A549 (cell line): Measurements from ENCODE around the gene GNAT3.

ENCODE experiments used
- CTCF ChIP-seq: fragments of >200 bp; sonication (Bioruptor Twin); formaldehyde crosslinking; IDR thresholded peaks from 3 replicates; pipeline ENCODE4 v1.5.1; 2016
- EHMT2 ChIP-seq: fragments of 200-600 bp; sonication (generic); IDR thresholded peaks from 2 replicates; pipeline ENCODE4 v1.6.1; 2016; ENCODE audit warnings: antibody characterized with exemption, low read depth, mild to moderate bottlenecking, moderate library complexity
- ELK1 ChIP-seq: fragments of 150-350 bp; IDR thresholded peaks from 2 replicates; pipeline ENCODE4 v1.6.1; 2014; ENCODE audit warnings: low read depth, mild to moderate bottlenecking, low read length
- HEYL ChIP-seq: fragments of 250-450 bp; sonication (Bioruptor Pico); IDR thresholded peaks from 2 replicates; pipeline ENCODE4 v1.8.0; 2021; ENCODE audit warnings: mild to moderate bottlenecking, moderate library complexity
- JUN ChIP-seq, 2 experiments: fragments of >200 bp; sonication (Bioruptor Twin); formaldehyde crosslinking; IDR thresholded peaks; 2 replicates in 1 of 2; 3 replicates in 1 of 2; pipeline ENCODE4 v1.6.1; 2016 to 2017
- KDM1A ChIP-seq: fragments of 200-600 bp; sonication (generic); IDR thresholded peaks from 2 replicates; pipeline ENCODE4 v1.6.1; 2016; ENCODE audit warnings: low read depth, mild to moderate bottlenecking
- POLR2A ChIP-seq: IDR thresholded peaks from 2 replicates; pipeline ENCODE4 v1.6.1; 2012; ENCODE audit warnings: mild to moderate bottlenecking, low read length
- RAD21 ChIP-seq, 2 experiments: fragments of >200 bp in 1 of 2; sonication (Bioruptor Twin) in 1 of 2; formaldehyde crosslinking in 1 of 2; IDR thresholded peaks in 1 of 2; conservative IDR thresholded peaks in 1 of 2; 2 replicates in 1 of 2; 3 replicates in 1 of 2; pipeline ENCODE4 v1.6.1; 2012 to 2018; ENCODE audit warnings: inconsistent platforms in 1 of 2
- REST ChIP-seq: fragments of 200-600 bp; sonication (generic); IDR thresholded peaks from 2 replicates; pipeline ENCODE4 v1.6.1; 2016; ENCODE audit warnings: antibody characterized with exemption, mild to moderate bottlenecking, moderate library complexity
- RFX5 ChIP-seq: fragments of 450-650 bp; IDR thresholded peaks from 2 replicates; pipeline ENCODE4 v1.7.1; 2014; ENCODE audit warnings: antibody characterized with exemption, mild to moderate bottlenecking, moderate library complexity
- SMC3 ChIP-seq: fragments of >200 bp; sonication (Bioruptor Twin); formaldehyde crosslinking; IDR thresholded peaks from 3 replicates; pipeline ENCODE4 v1.6.1; 2018; ENCODE audit warnings: inconsistent platforms
- ZNF302 ChIP-seq: fragments of 250-450 bp; sonication (Bioruptor Pico); IDR thresholded peaks from 2 replicates; pipeline ENCODE4 v1.9.0; 2021; ENCODE audit warnings: inconsistent platforms, mild to moderate bottlenecking, moderate library complexity

GRCh38 chr7:80460857-80461256 lies 51.0 kb downstream of the GNAT3 start:
- no peak for TF ChIP-seq CTCF
- TF ChIP-seq REST = no peak
- TF ChIP-seq POLR2A = no peak
- no peak for TF ChIP-seq ELK1
- TF ChIP-seq SMC3 = no peak
- TF ChIP-seq ZNF302 = no peak
- TF ChIP-seq RAD21 (conservative IDR thresholded peaks at IDR 0.05 in 1 of 2, IDR thresholded peaks at IDR 0.05 in 1 of 2) = no peak
- no peak for TF ChIP-seq KDM1A
- no peak for TF ChIP-seq EHMT2
- no peak for TF ChIP-seq RFX5
- no peak for TF ChIP-seq JUN (IDR thresholded peaks at IDR 0.05)
- no peak for TF ChIP-seq HEYL
